ENCODE measurements around the gene E2F7.

GRCh38 chr12:77089686-77090220, 24.4 kb upstream of the E2F7 start:
- TF ChIP-seq CTCF (IDR thresholded peaks at IDR 0.05) (no peak), POLR2AphosphoS5 (IDR thresholded peaks at IDR 0.05) (no peak), POLR2A (IDR thresholded peaks at IDR 0.05) (no peak)
